Superior temporal gyrus (tissue), 1 donor: ENCODE data around the gene ENTPD1.

ENCODE experiments used
- DNase-seq: peaks from one replicate; pipeline ENCODE4 v3.0.0-alpha.2; 2016; ENCODE audit errors: extremely low spot score

The ENTPD1 gene

GRCh38 chr10:95831076-95831475, 75.1 kb downstream of the ENTPD1 start:
- DNase-seq: no peak

- no peak for DNase-seq
These were observed 75.6 kb downstream of the ENTPD1 start for GRCh38 chr10:95831515-95831914.

GRCh38 chr10:95832216-95833041, 76.5 kb downstream of the ENTPD1 start:
- DNase-seq: no peak

- no peak for DNase-seq
These were observed 77.2 kb downstream of the ENTPD1 start for GRCh38 chr10:95833042-95833610.

- no peak for DNase-seq
These were observed 78.4 kb downstream of the ENTPD1 start for GRCh38 chr10:95834406-95834805.

- DNase-seq: no peak
These were observed 79.3 kb downstream of the ENTPD1 start for GRCh38 chr10:95835149-95835860.

- no peak for DNase-seq
These were observed 79.9 kb downstream of the ENTPD1 start for GRCh38 chr10:95835911-95836310.

GRCh38 chr10:95836610-95837355, 80.8 kb downstream of the ENTPD1 start:
- DNase-seq: no peak

- no peak for DNase-seq
These were observed 81.4 kb downstream of the ENTPD1 start for GRCh38 chr10:95837356-95837776.

- DNase-seq: no peak
These were observed 81.8 kb downstream of the ENTPD1 start for GRCh38 chr10:95837783-95838182.

- no peak for DNase-seq
These were observed 84.2 kb downstream of the ENTPD1 start for GRCh38 chr10:95840121-95840520.

GRCh38 chr10:95840681-95841080, 84.7 kb downstream of the ENTPD1 start:
- no peak for DNase-seq

GRCh38 chr10:95841661-95842498, 85.9 kb downstream of the ENTPD1 start:
- peak; percentile 82 for DNase-seq

- no peak for DNase-seq
These were observed 89.4 kb downstream of the ENTPD1 start for GRCh38 chr10:95845411-95845810.

GRCh38 chr10:95847007-95847406, 91.0 kb downstream of the ENTPD1 start:
- no peak for DNase-seq

GRCh38 chr10:95848841-95849240, 92.9 kb downstream of the ENTPD1 start:
- DNase-seq: no peak

GRCh38 chr10:95850791-95851190, 94.8 kb downstream of the ENTPD1 start:
- DNase-seq: no peak

GRCh38 chr10:95860166-95860940, 104.4 kb downstream of the ENTPD1 start:
- no peak for DNase-seq

GRCh38 chr10:95861386-95861785, 105.4 kb downstream of the ENTPD1 start:
- DNase-seq: no peak
